SK-N-SH (cell line): ENCODE data around the gene CARD6. TPM values are rescaled to one million over a fixed set of nuclear protein-coding genes. Genes with fewer than 3 reads are reported as not detected.

Source experiments
- CTCF ChIA-PET: fragments of 300-600, 350-600 bp; formaldehyde crosslinking; extraction: SDS; loops from one replicate; lab custom pipeline; 2021; lab: Yijun Ruan, JAX
- POLR2A ChIA-PET: fragments of 350-600 bp; sonication (Branson Sonifier 250); formaldehyde crosslinking; extraction: SDS; loops from one replicate; lab custom pipeline; 2020; ENCODE audit warnings: antibody characterized with exemption, inconsistent platforms; lab: Yijun Ruan, JAX
- DNase-seq: peaks from one replicate; pipeline ENCODE4 v3.0.0; 2012
- H2AFZ ChIP-seq: fragments of 200-600 bp; sonication (generic); 2 replicates; pipeline ENCODE4 v1.8.1; 2016; ENCODE audit warnings: antibody characterized with exemption, mild to moderate bottlenecking, low read depth
- H3F3A ChIP-seq: fragments of 200-600 bp; sonication (generic); replicated peaks from 2 replicates; pipeline ENCODE3; 2016; ENCODE audit warnings: antibody characterized with exemption, mild to moderate bottlenecking; ENCODE audit not compliant: insufficient read depth
- H3K27ac ChIP-seq, 2 experiments: fragments of 200-500 bp in 1 of 2; fragments of 200-600 bp in 1 of 2; sonication (Bioruptor generic) in 1 of 2; sonication (generic), shearing (Covaris generic) in 1 of 2; 2 replicates each; pipeline versions ENCODE4 v1.5.1 to v1.6.1; 2014 to 2016; ENCODE audit warnings: low read depth in 2 of 2, inconsistent platforms in 1 of 2, low read length in 1 of 2, mild to moderate bottlenecking in 1 of 2, mixed read lengths in 1 of 2
- H3K27me3 ChIP-seq: fragments of 200-600 bp; sonication (generic), shearing (Covaris generic); 2 replicates; pipeline ENCODE4 v1.6.1; 2016; ENCODE audit warnings: mixed run types; ENCODE audit not compliant: insufficient read depth
- H3K36me3 ChIP-seq, 2 experiments: fragments of 200-500 bp in 1 of 2; fragments of 200-600 bp in 1 of 2; sonication (Bioruptor generic) in 1 of 2; sonication (generic) in 1 of 2; replicated peaks in 1 of 2; 2 replicates each; pipeline versions ENCODE3 to v1.5.1; 2014 to 2016; ENCODE audit warnings: low read length in 1 of 2, mild to moderate bottlenecking in 1 of 2; ENCODE audit not compliant: insufficient read depth in 2 of 2, control insufficient read depth in 1 of 2
- H3K4me1 ChIP-seq, 2 experiments: fragments of 200-500 bp in 1 of 2; fragments of 200-600 bp in 1 of 2; sonication (Bioruptor generic) in 1 of 2; sonication (generic), shearing (Covaris generic) in 1 of 2; 2 replicates each; pipeline versions ENCODE4 v1.5.1 to v1.6.1; 2014 to 2016; ENCODE audit warnings: low read depth in 1 of 2, low read length in 1 of 2, mixed run types in 1 of 2; ENCODE audit not compliant: insufficient read depth in 2 of 2, control insufficient read depth in 1 of 2
- H3K4me2 ChIP-seq: fragments of 200-600 bp; sonication (generic), shearing (Covaris generic); 2 replicates; pipeline ENCODE4 v1.6.1; 2017; ENCODE audit warnings: mixed run types
- H3K4me3 ChIP-seq, 2 experiments: fragments of 200-500 bp in 1 of 2; fragments of 200-600 bp in 1 of 2; sonication (Bioruptor generic) in 1 of 2; sonication (generic), shearing (Covaris generic) in 1 of 2; 2 replicates each; pipeline versions ENCODE4 v1.5.1 to v1.8.1; 2014 to 2016; ENCODE audit warnings: low read depth in 2 of 2, inconsistent platforms in 1 of 2, low read length in 1 of 2, mild to moderate bottlenecking in 1 of 2, mixed read lengths in 1 of 2, moderate library complexity in 1 of 2
- H3K79me2 ChIP-seq: fragments of 200-600 bp; sonication (generic); 2 replicates; pipeline ENCODE4 v1.8.1; 2017; ENCODE audit warnings: mild to moderate bottlenecking; ENCODE audit not compliant: insufficient read depth
- H3K9ac ChIP-seq: fragments of 200-600 bp; sonication (generic); 2 replicates; pipeline ENCODE4 v1.6.1; 2017; ENCODE audit warnings: mixed run types
- H3K9me2 ChIP-seq: fragments of 200-600 bp; sonication (generic); 2 replicates; pipeline ENCODE4 v1.6.1; 2017; ENCODE audit warnings: mixed run types
- H3K9me3 ChIP-seq: fragments of 200-600 bp; sonication (generic); 2 replicates; pipeline ENCODE4 v1.6.1; 2017; ENCODE audit warnings: mixed run types, mild to moderate bottlenecking, moderate library complexity
- H4K20me1 ChIP-seq: fragments of 200-600 bp; sonication (generic); 2 replicates; pipeline ENCODE4 v1.6.1; 2017; ENCODE audit warnings: mild to moderate bottlenecking, mixed run types; ENCODE audit not compliant: insufficient read depth
- CHD2 ChIP-seq: fragments of 150-350 bp; IDR thresholded peaks from 2 replicates; pipeline ENCODE4 v1.6.1; 2018; ENCODE audit warnings: low read length; ENCODE audit not compliant: partially characterized antibody
- NRF1 ChIP-seq: IDR thresholded peaks from 2 replicates; pipeline ENCODE4 v1.6.1; 2012; ENCODE audit warnings: low read depth, mild to moderate bottlenecking, low read length
- POLR2AphosphoS5 ChIP-seq: IDR thresholded peaks from 2 replicates; pipeline ENCODE4 v1.6.1; 2012; ENCODE audit warnings: low read depth, low read length
- SIN3A ChIP-seq: IDR thresholded peaks from 2 replicates; pipeline ENCODE4 v1.6.1; 2012; ENCODE audit warnings: low read depth, mild to moderate bottlenecking, low read length, moderate library complexity, borderline replicate concordance
- WGBS: methylation state at CpG from one replicate; pipeline ENCODE4 v1.1.6; 2017; ENCODE audit warnings: low lambda C conversion rate; 5-methylcytosine and 5-hydroxymethylcytosine counted together
- polyA plus RNA-seq, 3 experiments: library from polyadenylated mRNA; depleted of rRNA; stranded (reverse); fragments of >200 nt; gene quantifications; 2 replicates each; pipeline ENCODE4 v1.2.3, GENCODE V29; 2012
- TF ChIP-seq, protein P1 (sequence below): IDR thresholded peaks from 2 replicates; pipeline ENCODE4 v1.6.1; 2012; ENCODE audit warnings: mild to moderate bottlenecking, low read depth, low read length, moderate library complexity

CARD6 gene
- polyA plus RNA-seq, 1 of the 3 experiments (the other 2 are of a cell fraction) = 0.03 TPM

DNA sequence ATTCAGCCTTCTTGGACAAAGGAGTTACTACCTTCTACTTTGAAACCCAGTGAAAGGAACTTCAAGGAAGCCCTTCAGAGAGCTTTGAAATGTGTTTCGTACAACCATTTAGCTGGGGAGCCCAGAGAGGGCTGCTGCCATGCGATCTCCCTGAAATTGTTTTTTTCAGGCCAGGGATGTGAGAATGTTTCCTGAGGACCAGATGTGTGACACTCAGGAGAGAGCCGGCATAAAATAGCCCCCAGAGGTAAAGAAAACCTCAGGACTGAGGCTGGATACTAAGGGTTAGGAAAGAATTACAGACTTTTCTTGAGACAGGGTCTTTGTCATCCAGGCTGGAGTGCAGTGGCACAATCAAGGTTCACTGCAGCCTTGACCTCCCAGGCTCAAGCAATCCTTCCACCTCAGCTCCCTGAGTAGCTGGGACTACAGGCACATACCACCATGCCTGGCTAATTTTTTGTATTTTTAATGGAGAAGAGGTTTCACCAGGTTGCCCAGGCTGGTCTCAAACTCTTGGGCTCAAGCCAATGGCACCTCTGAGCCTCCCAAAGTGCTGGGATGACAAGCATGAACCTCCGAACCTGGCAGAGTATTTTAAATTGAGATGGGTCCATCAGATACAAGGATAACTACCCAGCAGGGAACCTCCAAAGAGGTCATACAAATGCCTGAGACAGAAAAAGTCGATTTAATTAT, 14.5 kb upstream of the CARD6 start (continued):
- TF ChIP-seq, protein P1, sequence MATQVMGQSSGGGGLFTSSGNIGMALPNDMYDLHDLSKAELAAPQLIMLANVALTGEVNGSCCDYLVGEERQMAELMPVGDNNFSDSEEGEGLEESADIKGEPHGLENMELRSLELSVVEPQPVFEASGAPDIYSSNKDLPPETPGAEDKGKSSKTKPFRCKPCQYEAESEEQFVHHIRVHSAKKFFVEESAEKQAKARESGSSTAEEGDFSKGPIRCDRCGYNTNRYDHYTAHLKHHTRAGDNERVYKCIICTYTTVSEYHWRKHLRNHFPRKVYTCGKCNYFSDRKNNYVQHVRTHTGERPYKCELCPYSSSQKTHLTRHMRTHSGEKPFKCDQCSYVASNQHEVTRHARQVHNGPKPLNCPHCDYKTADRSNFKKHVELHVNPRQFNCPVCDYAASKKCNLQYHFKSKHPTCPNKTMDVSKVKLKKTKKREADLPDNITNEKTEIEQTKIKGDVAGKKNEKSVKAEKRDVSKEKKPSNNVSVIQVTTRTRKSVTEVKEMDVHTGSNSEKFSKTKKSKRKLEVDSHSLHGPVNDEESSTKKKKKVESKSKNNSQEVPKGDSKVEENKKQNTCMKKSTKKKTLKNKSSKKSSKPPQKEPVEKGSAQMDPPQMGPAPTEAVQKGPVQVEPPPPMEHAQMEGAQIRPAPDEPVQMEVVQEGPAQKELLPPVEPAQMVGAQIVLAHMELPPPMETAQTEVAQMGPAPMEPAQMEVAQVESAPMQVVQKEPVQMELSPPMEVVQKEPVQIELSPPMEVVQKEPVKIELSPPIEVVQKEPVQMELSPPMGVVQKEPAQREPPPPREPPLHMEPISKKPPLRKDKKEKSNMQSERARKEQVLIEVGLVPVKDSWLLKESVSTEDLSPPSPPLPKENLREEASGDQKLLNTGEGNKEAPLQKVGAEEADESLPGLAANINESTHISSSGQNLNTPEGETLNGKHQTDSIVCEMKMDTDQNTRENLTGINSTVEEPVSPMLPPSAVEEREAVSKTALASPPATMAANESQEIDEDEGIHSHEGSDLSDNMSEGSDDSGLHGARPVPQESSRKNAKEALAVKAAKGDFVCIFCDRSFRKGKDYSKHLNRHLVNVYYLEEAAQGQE = no peak
- TF ChIP-seq NRF1 = no peak
- TF ChIP-seq, all 33 proteins: peak for 0

- Histone ChIP-seq H3K4me2 (no peak overlapping the region), H3K4me3 (no peak overlapping the region)
- TF ChIP-seq POLR2AphosphoS5 (peak; percentile 43; the same call in 1 of the 2 replicates), CHD2 (no peak)
- TF ChIP-seq, all 33 proteins: peak for 1
- peaks cover 41% of the 10 kb centered on the region; the same call in 1 of the 2 replicates for H3K79me2 ChIP-seq
- POLR2A ChIA-PET = interaction anchor here (1.1 kb wide), 1 partner anchor 29 kb away, joined by 4 read pairs; the partner anchor contains the start of gene PRKAA1
- peak overlapping the region in 1 of 2 experiments; percentile 5; a peak in 1 of 4 replicates for H3K27ac ChIP-seq
- no peaks in the 10 kb centered on the region for H3K27me3 ChIP-seq
- no peaks in the 10 kb centered on the region for H3K9me3 ChIP-seq
- no peak overlapping the region for H3K9ac ChIP-seq
- WGBS = 90% methylated on average over 14 of the region's 14 CpGs
- H3K4me1 ChIP-seq = peaks cover 4 to 10% of the 10 kb centered on the region in 2 experiments; a peak in 3 of 4 replicates
- H2AFZ ChIP-seq = no peak overlapping the region
- H3F3A ChIP-seq = peaks cover 86% of the 10 kb centered on the region
- H3K36me3 ChIP-seq = peaks cover 55 to 60% of the 10 kb centered on the region in 2 experiments
- H3K9me2 ChIP-seq = no peaks in the 10 kb centered on the region
- H4K20me1 ChIP-seq = peaks cover 69% of the 10 kb centered on the region
- CTCF ChIA-PET = no interaction called here
- DNase-seq = no peak
Measured at GRCh38 chr5:40827188-40827977, 13.8 kb upstream of the CARD6 start.

DNA sequence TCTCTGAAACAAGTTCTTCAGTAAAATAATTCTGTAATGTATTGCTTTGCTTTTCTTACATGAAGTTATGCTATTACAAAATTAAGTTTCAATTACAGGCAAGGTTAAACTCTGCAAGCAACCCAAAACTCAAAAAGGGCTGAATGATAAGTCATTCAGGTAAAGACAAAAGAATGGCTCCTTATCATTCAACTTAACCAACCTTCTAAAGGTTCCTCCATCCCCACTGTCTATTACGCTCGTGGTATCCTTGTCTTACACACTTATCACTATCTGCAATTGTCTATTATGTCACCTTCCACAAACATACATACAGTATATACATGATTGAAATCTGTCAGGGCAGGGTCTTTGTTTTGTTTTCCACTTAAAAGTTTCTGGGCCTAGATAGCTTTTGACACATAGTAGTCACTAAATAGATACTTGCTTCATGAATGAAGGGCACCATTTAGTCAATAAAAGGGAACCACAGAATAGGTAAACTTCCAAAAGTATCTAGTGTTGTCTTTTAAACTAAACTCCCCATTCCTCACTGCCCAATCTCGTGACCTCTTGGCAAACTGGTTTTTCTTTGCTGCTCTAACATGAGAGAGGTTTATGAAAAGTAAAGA, 13.0 kb upstream of the CARD6 start:
- peak; percentile 17; the same call in 1 of the 2 replicates for TF ChIP-seq POLR2AphosphoS5
- no peak for TF ChIP-seq SIN3A
- H3K4me1 ChIP-seq = peaks cover 10 to 17% of the 10 kb centered on the region in 2 experiments; a peak in 3 of 4 replicates
- peaks cover 76% of the 10 kb centered on the region for H4K20me1 ChIP-seq
- H3K36me3 ChIP-seq = peaks cover 63 to 67% of the 10 kb centered on the region in 2 experiments
- ChIA-PET CTCF (no interaction called here), POLR2A (no interaction called here)
- peak overlapping the region in 1 of 2 experiments; percentile 5; a peak in 1 of 4 replicates for H3K27ac ChIP-seq
- no peaks in the 10 kb centered on the region for H3K9me2 ChIP-seq
- no peak for DNase-seq
- H3F3A ChIP-seq = peaks cover 93% of the 10 kb centered on the region
- H3K4me3 ChIP-seq = no peak overlapping the region
- no peaks in the 10 kb centered on the region for H3K9me3 ChIP-seq
- H3K4me2 ChIP-seq = no peak overlapping the region
- no peaks in the 10 kb centered on the region for H3K27me3 ChIP-seq
- no peak overlapping the region for H2AFZ ChIP-seq
- 96% methylated on average over 3 of the region's 3 CpGs for WGBS
- peaks cover 49% of the 10 kb centered on the region for H3K79me2 ChIP-seq
- H3K9ac ChIP-seq = no peak overlapping the region
